Lung (tissue), 12 donors: ENCODE data around the gene SBF2. TPM values are rescaled to one million over a fixed set of nuclear protein-coding genes. Genes with fewer than 3 reads are reported as not detected.

Experiments
- ATAC-seq: fragments of 200-7000 bp; cut with Tn5 transposase; one replicate; pipeline ENCODE4 v1.9.1; 2020; ENCODE audit warnings: moderate number of reproducible peaks; ENCODE audit not compliant: insufficient read depth, low FRiP score
- DNase-seq, 3 donors: peaks; one replicate each; pipeline ENCODE4 v3.0.0-alpha.2; 2013 to 2017
- H3K27ac ChIP-seq, 2 donors: one replicate each; pipeline ENCODE4 v1.5.1; 2013; ENCODE audit warnings: mild to moderate bottlenecking in 2 of 2, moderate library complexity in 2 of 2, control low read depth in 1 of 2, inconsistent platforms in 1 of 2, low read depth in 1 of 2, low read length in 1 of 2
- H3K27me3 ChIP-seq, 3 donors: one replicate each; pipeline ENCODE4 v1.5.1; 2013; ENCODE audit warnings: low read length in 2 of 3; ENCODE audit not compliant: control insufficient read depth in 3 of 3, insufficient read depth in 3 of 3
- H3K36me3 ChIP-seq, 4 donors: one replicate each; pipeline ENCODE4 v1.5.1; 2013; ENCODE audit warnings: low read length in 4 of 4, mild to moderate bottlenecking in 1 of 4, moderate library complexity in 1 of 4; ENCODE audit not compliant: control insufficient read depth in 4 of 4, insufficient read depth in 4 of 4
- H3K4me1 ChIP-seq, 5 donors: one replicate each; pipeline ENCODE4 v1.5.1; 2013; ENCODE audit warnings: low read length in 5 of 5, mild to moderate bottlenecking in 2 of 5, moderate library complexity in 1 of 5; ENCODE audit not compliant: control insufficient read depth in 5 of 5, insufficient read depth in 5 of 5
- H3K4me3 ChIP-seq: one replicate; pipeline ENCODE4 v1.5.1; 2013; ENCODE audit warnings: mild to moderate bottlenecking, control low read depth, moderate library complexity
- H3K9ac ChIP-seq, 2 donors: one replicate each; pipeline ENCODE4 v1.5.1; 2013; ENCODE audit warnings: low read length in 2 of 2, control low read depth in 1 of 2; ENCODE audit not compliant: insufficient read depth in 1 of 2
- H3K9me3 ChIP-seq, 4 donors: one replicate each; pipeline ENCODE4 v1.5.1; 2013; ENCODE audit warnings: low read length in 3 of 4, mild to moderate bottlenecking in 1 of 4, moderate library complexity in 1 of 4; ENCODE audit not compliant: control insufficient read depth in 4 of 4, insufficient read depth in 3 of 4
- CTCF ChIP-seq: IDR thresholded peaks from 2 replicates; pipeline ENCODE4 v1.5.1; 2012; ENCODE audit warnings: mild to moderate bottlenecking; ENCODE audit errors: control extremely low read depth, extremely low read depth
- WGBS, 2 donors: extraction: QIAGEN DNeasy Blood & Tissue Kit; methylation state at CpG; one replicate each; pipeline ENCODE4 v1.1.7; 2013; 5-methylcytosine and 5-hydroxymethylcytosine counted together
- polyA plus RNA-seq, 2 donors: library from polyadenylated mRNA; stranded (reverse); fragments of 200-250 nt; gene quantifications; one replicate each; pipeline ENCODE4 v1.2.1, GENCODE V29; 2013
- total RNA-seq, 2 donors: library from RNA; depleted of rRNA in 1 of 2; stranded (reverse); fragments of >200 nt in 1 of 2; gene quantifications; one replicate each; pipeline ENCODE4 v1.2.1, GENCODE V29; 2014 to 2021
- donor health status: control.
- donor health status: control.
- donor health status: Bipolar disorder and iron deficiency.
- donor health status: healthy.
- donor health status: DM: yes; HTN: yes; CAD: no.

Gene SBF2
- total and polyA plus RNA-seq, 4 donors = 4.4 to 104 (median 24.9) TPM

GRCh38 chr11:10328314-10329098 is 34.5 kb upstream of the SBF2 start:
- Histone ChIP-seq H3K9ac (no peak overlapping the region), H3K4me3 (no peak overlapping the region), H3K4me1 (peaks cover 5 to 31% (median 9%) of the 10 kb centered on the region in 5 donors), H3K27ac (no peak overlapping the region), H3K9me3 (no peaks in the 10 kb centered on the region), H3K27me3 (no peaks in the 10 kb centered on the region), H3K36me3 (no peaks in the 10 kb centered on the region)
- TF ChIP-seq CTCF = no peak
- DNase-seq = peak in 2 of 3 donors; percentile 37 to 51
- ATAC-seq = no peak
- 30 to 37% methylated on average over 3 of the region's 3 CpGs for WGBS, 2 donors

- H3K36me3 ChIP-seq = no peaks in the 10 kb centered on the region
- ATAC-seq (no peak), DNase-seq (peak in 2 of 3 donors; percentile 74 to 81)
- no peaks in the 10 kb centered on the region for H3K27me3 ChIP-seq
- TF ChIP-seq CTCF = no peak
- H3K9me3 ChIP-seq = no peaks in the 10 kb centered on the region
- H3K4me3 ChIP-seq = no peak overlapping the region
- H3K9ac ChIP-seq = no peak overlapping the region
- H3K4me1 ChIP-seq = peaks cover 5 to 44% (median 15%) of the 10 kb centered on the region in 5 donors
- H3K27ac ChIP-seq = no peak overlapping the region
These were observed 33.2 kb upstream of the SBF2 start for GRCh38 chr11:10327254-10327653.

GRCh38 chr11:10326012-10326964 is 32.3 kb upstream of the SBF2 start:
- ATAC-seq = no peak
- H3K9ac ChIP-seq = no peak overlapping the region
- H3K36me3 ChIP-seq = no peaks in the 10 kb centered on the region
- DNase-seq = peak in 1 of 3 donors; percentile 52
- no peaks in the 10 kb centered on the region for H3K27me3 ChIP-seq
- WGBS, 2 donors = 32 to 71% methylated on average over 2 of the region's 2 CpGs
- H3K27ac ChIP-seq = peak overlapping the region in 1 of 2 donors; percentile 50
- no peaks in the 10 kb centered on the region for H3K9me3 ChIP-seq
- H3K4me3 ChIP-seq = no peak overlapping the region
- H3K4me1 ChIP-seq = peaks cover 5 to 44% (median 15%) of the 10 kb centered on the region in 5 donors
- no peak for TF ChIP-seq CTCF
